ENCODE data around the gene COMP.

Gene COMP

GRCh38 chr19:18774107-18774506 is 17.0 kb downstream of the COMP start:
- no peaks in the 10 kb centered on the region for H4K20me1 ChIP-seq (ENCODE audit: low read depth, low read length)

GRCh38 chr19:18773682-18774081 is 17.4 kb downstream of the COMP start:
- Histone ChIP-seq H3K4me2 (ENCODE audit: low read depth, low read length, poor library complexity, severe bottlenecking) (no peak overlapping the region), H3K79me2 (ENCODE audit: insufficient read depth, low read length) (no peaks in the 10 kb centered on the region), H3K9me3 (ENCODE audit: insufficient read depth, low read length) (no peaks in the 10 kb centered on the region), H2AFZ (ENCODE audit: low read depth, low read length, severe bottlenecking) (no peak overlapping the region), H3F3A (ENCODE audit: insufficient read depth) (no peaks in the 10 kb centered on the region), H3K36me3 (ENCODE audit: low read length) (no peaks in the 10 kb centered on the region), H3K27ac (ENCODE audit: low read depth, low read length) (no peak overlapping the region), H3K9ac (ENCODE audit: low read length) (no peak overlapping the region), H4K20me1 (ENCODE audit: low read depth, low read length) (no peaks in the 10 kb centered on the region), H3K27me3 (ENCODE audit: low read length) (no peaks in the 10 kb centered on the region), H3K4me3 (ENCODE audit: insufficient read depth, low read length, poor library complexity, severe bottlenecking) (no peak overlapping the region), H3K9me2 (replicated peaks; ENCODE audit: insufficient read depth, low read length) (no peaks in the 10 kb centered on the region)
- TF ChIP-seq CTCF (IDR thresholded peaks at IDR 0.05; ENCODE audit: insufficient read depth, low read length, poor library complexity, severe bottlenecking) (no peak), EZH2phosphoT487 (conservative IDR thresholded peaks at IDR 0.05; ENCODE audit: low read length) (no peak)

More at GRCh38 chr19:18774107-18774506, 17.0 kb downstream of the COMP start:
- no peaks in the 10 kb centered on the region for H3K79me2 ChIP-seq (ENCODE audit: insufficient read depth, low read length)
- H2AFZ ChIP-seq (ENCODE audit: low read depth, low read length, severe bottlenecking) = no peak overlapping the region
- H3K9me2 ChIP-seq (replicated peaks; ENCODE audit: insufficient read depth, low read length) = no peaks in the 10 kb centered on the region
- no peak overlapping the region for H3K4me3 ChIP-seq (ENCODE audit: insufficient read depth, low read length, poor library complexity, severe bottlenecking)
- H3K4me2 ChIP-seq (ENCODE audit: low read depth, low read length, poor library complexity, severe bottlenecking) = no peak overlapping the region
- no peaks in the 10 kb centered on the region for H3K9me3 ChIP-seq (ENCODE audit: insufficient read depth, low read length)
- H3K36me3 ChIP-seq (ENCODE audit: low read length) = no peaks in the 10 kb centered on the region
- no peaks in the 10 kb centered on the region for H3F3A ChIP-seq (ENCODE audit: insufficient read depth)
- no peak overlapping the region for H3K9ac ChIP-seq (ENCODE audit: low read length)
- no peak for TF ChIP-seq CTCF (IDR thresholded peaks at IDR 0.05; ENCODE audit: insufficient read depth, low read length, poor library complexity, severe bottlenecking)
- no peak for TF ChIP-seq EZH2phosphoT487 (conservative IDR thresholded peaks at IDR 0.05; ENCODE audit: low read length)
- H3K27ac ChIP-seq (ENCODE audit: low read depth, low read length) = no peak overlapping the region
- no peaks in the 10 kb centered on the region for H3K27me3 ChIP-seq (ENCODE audit: low read length)

GRCh38 chr19:18772620-18773587 is 18.2 kb downstream of the COMP start:
- Histone ChIP-seq H3K27me3 (ENCODE audit: low read length) (no peaks in the 10 kb centered on the region), H4K20me1 (ENCODE audit: low read depth, low read length) (no peaks in the 10 kb centered on the region)

More at GRCh38 chr19:18772620-18773587, 18.2 kb downstream of the COMP start:
- Histone ChIP-seq H2AFZ (ENCODE audit: low read depth, low read length, severe bottlenecking) (no peak overlapping the region), H3F3A (ENCODE audit: insufficient read depth) (no peaks in the 10 kb centered on the region), H3K79me2 (ENCODE audit: insufficient read depth, low read length) (no peaks in the 10 kb centered on the region), H3K9me3 (ENCODE audit: insufficient read depth, low read length) (no peaks in the 10 kb centered on the region), H3K4me2 (ENCODE audit: low read depth, low read length, poor library complexity, severe bottlenecking) (no peak overlapping the region), H3K27ac (ENCODE audit: low read depth, low read length) (no peak overlapping the region), H3K9me2 (replicated peaks; ENCODE audit: insufficient read depth, low read length) (no peaks in the 10 kb centered on the region), H3K4me3 (ENCODE audit: insufficient read depth, low read length, poor library complexity, severe bottlenecking) (no peak overlapping the region), H3K9ac (ENCODE audit: low read length) (no peak overlapping the region), H3K36me3 (ENCODE audit: low read length) (no peaks in the 10 kb centered on the region)
- TF ChIP-seq EZH2phosphoT487 (conservative IDR thresholded peaks at IDR 0.05; ENCODE audit: low read length) (no peak), CTCF (IDR thresholded peaks at IDR 0.05; ENCODE audit: insufficient read depth, low read length, poor library complexity, severe bottlenecking) (no peak)
